SK-N-SH (cell line): ENCODE data around the gene FRYL. TPM values are rescaled to one million over a fixed set of nuclear protein-coding genes. Genes with fewer than 3 reads are reported as not detected.

Experiments
- CTCF ChIA-PET: fragments of 300-600, 350-600 bp; formaldehyde crosslinking; extraction: SDS; loops from one replicate; lab custom pipeline; 2021; lab: Yijun Ruan, JAX
- POLR2A ChIA-PET: fragments of 350-600 bp; sonication (Branson Sonifier 250); formaldehyde crosslinking; extraction: SDS; loops from one replicate; lab custom pipeline; 2020; ENCODE audit warnings: antibody characterized with exemption, inconsistent platforms; lab: Yijun Ruan, JAX
- DNase-seq: peaks from one replicate; pipeline ENCODE4 v3.0.0; 2012
- H2AFZ ChIP-seq: fragments of 200-600 bp; sonication (generic); 2 replicates; pipeline ENCODE4 v1.8.1; 2016; ENCODE audit warnings: antibody characterized with exemption, mild to moderate bottlenecking, low read depth
- H3F3A ChIP-seq: fragments of 200-600 bp; sonication (generic); replicated peaks from 2 replicates; pipeline ENCODE3; 2016; ENCODE audit warnings: antibody characterized with exemption, mild to moderate bottlenecking; ENCODE audit not compliant: insufficient read depth
- H3K27ac ChIP-seq, 2 experiments: fragments of 200-500 bp in 1 of 2; fragments of 200-600 bp in 1 of 2; sonication (Bioruptor generic) in 1 of 2; sonication (generic), shearing (Covaris generic) in 1 of 2; 2 replicates each; pipeline versions ENCODE4 v1.5.1 to v1.6.1; 2014 to 2016; ENCODE audit warnings: low read depth in 2 of 2, inconsistent platforms in 1 of 2, low read length in 1 of 2, mild to moderate bottlenecking in 1 of 2, mixed read lengths in 1 of 2
- H3K27me3 ChIP-seq: fragments of 200-600 bp; sonication (generic), shearing (Covaris generic); 2 replicates; pipeline ENCODE4 v1.6.1; 2016; ENCODE audit warnings: mixed run types; ENCODE audit not compliant: insufficient read depth
- H3K36me3 ChIP-seq, 2 experiments: fragments of 200-500 bp in 1 of 2; fragments of 200-600 bp in 1 of 2; sonication (Bioruptor generic) in 1 of 2; sonication (generic) in 1 of 2; replicated peaks in 1 of 2; 2 replicates each; pipeline versions ENCODE3 to v1.5.1; 2014 to 2016; ENCODE audit warnings: low read length in 1 of 2, mild to moderate bottlenecking in 1 of 2; ENCODE audit not compliant: insufficient read depth in 2 of 2, control insufficient read depth in 1 of 2
- H3K4me1 ChIP-seq, 2 experiments: fragments of 200-500 bp in 1 of 2; fragments of 200-600 bp in 1 of 2; sonication (Bioruptor generic) in 1 of 2; sonication (generic), shearing (Covaris generic) in 1 of 2; 2 replicates each; pipeline versions ENCODE4 v1.5.1 to v1.6.1; 2014 to 2016; ENCODE audit warnings: low read depth in 1 of 2, low read length in 1 of 2, mixed run types in 1 of 2; ENCODE audit not compliant: insufficient read depth in 2 of 2, control insufficient read depth in 1 of 2
- H3K4me2 ChIP-seq: fragments of 200-600 bp; sonication (generic), shearing (Covaris generic); 2 replicates; pipeline ENCODE4 v1.6.1; 2017; ENCODE audit warnings: mixed run types
- H3K4me3 ChIP-seq, 2 experiments: fragments of 200-500 bp in 1 of 2; fragments of 200-600 bp in 1 of 2; sonication (Bioruptor generic) in 1 of 2; sonication (generic), shearing (Covaris generic) in 1 of 2; 2 replicates each; pipeline versions ENCODE4 v1.5.1 to v1.8.1; 2014 to 2016; ENCODE audit warnings: low read depth in 2 of 2, inconsistent platforms in 1 of 2, low read length in 1 of 2, mild to moderate bottlenecking in 1 of 2, mixed read lengths in 1 of 2, moderate library complexity in 1 of 2
- H3K79me2 ChIP-seq: fragments of 200-600 bp; sonication (generic); 2 replicates; pipeline ENCODE4 v1.8.1; 2017; ENCODE audit warnings: mild to moderate bottlenecking; ENCODE audit not compliant: insufficient read depth
- H3K9ac ChIP-seq: fragments of 200-600 bp; sonication (generic); 2 replicates; pipeline ENCODE4 v1.6.1; 2017; ENCODE audit warnings: mixed run types
- H3K9me2 ChIP-seq: fragments of 200-600 bp; sonication (generic); 2 replicates; pipeline ENCODE4 v1.6.1; 2017; ENCODE audit warnings: mixed run types
- H3K9me3 ChIP-seq: fragments of 200-600 bp; sonication (generic); 2 replicates; pipeline ENCODE4 v1.6.1; 2017; ENCODE audit warnings: mixed run types, mild to moderate bottlenecking, moderate library complexity
- H4K20me1 ChIP-seq: fragments of 200-600 bp; sonication (generic); 2 replicates; pipeline ENCODE4 v1.6.1; 2017; ENCODE audit warnings: mild to moderate bottlenecking, mixed run types; ENCODE audit not compliant: insufficient read depth
- CHD2 ChIP-seq: fragments of 150-350 bp; IDR thresholded peaks from 2 replicates; pipeline ENCODE4 v1.6.1; 2018; ENCODE audit warnings: low read length; ENCODE audit not compliant: partially characterized antibody
- ELF1 ChIP-seq: IDR thresholded peaks from 2 replicates; pipeline ENCODE4 v1.4.0; 2012
- EP300 ChIP-seq, 2 experiments: IDR thresholded peaks; 2 replicates each; pipeline versions ENCODE4 v1.4.0 to v1.6.1; 2012; ENCODE audit warnings: borderline replicate concordance in 1 of 2, low read depth in 1 of 2, low read length in 1 of 2
- EZH2phosphoT487 ChIP-seq: fragments of 200-600 bp; sonication (generic); IDR thresholded peaks from 2 replicates; pipeline ENCODE4 v1.6.1; 2017; ENCODE audit warnings: low read depth, mixed run types, mild to moderate bottlenecking, antibody characterized with exemption, moderate library complexity, borderline replicate concordance
- FOSL2 ChIP-seq: IDR thresholded peaks from 2 replicates; pipeline ENCODE4 v1.4.0; 2012; ENCODE audit warnings: low read depth, mild to moderate bottlenecking, moderate library complexity, borderline replicate concordance
- FOXM1 ChIP-seq: IDR thresholded peaks from 2 replicates; pipeline ENCODE4 v1.4.0; 2012; ENCODE audit warnings: low read depth, mild to moderate bottlenecking
- GABPA ChIP-seq: IDR thresholded peaks from 2 replicates; pipeline ENCODE4 v1.4.0; 2012; ENCODE audit warnings: low read depth, mild to moderate bottlenecking
- GATA2 ChIP-seq: sonication (generic); formaldehyde crosslinking; IDR thresholded peaks from 2 replicates; pipeline ENCODE4 v1.5.0; 2020; ENCODE audit warnings: mild to moderate bottlenecking, missing genetic modification reagents
- IRF3 ChIP-seq: fragments of 150-350 bp; IDR thresholded peaks from 2 replicates; pipeline ENCODE4 v1.6.1; 2016; ENCODE audit warnings: mild to moderate bottlenecking, low read depth, low read length
- MXI1 ChIP-seq: IDR thresholded peaks from 2 replicates; pipeline ENCODE4 v1.6.1; 2012; ENCODE audit warnings: mild to moderate bottlenecking, low read depth, low read length, improper control_type of control experiment
- NFIC ChIP-seq: IDR thresholded peaks from 2 replicates; pipeline ENCODE4 v1.4.0; 2012; ENCODE audit warnings: borderline replicate concordance
- NRF1 ChIP-seq: IDR thresholded peaks from 2 replicates; pipeline ENCODE4 v1.6.1; 2012; ENCODE audit warnings: low read depth, mild to moderate bottlenecking, low read length
- RAD21 ChIP-seq: IDR thresholded peaks from 2 replicates; pipeline ENCODE4 v1.6.1; 2012; ENCODE audit warnings: mild to moderate bottlenecking, low read length
- RCOR1 ChIP-seq: fragments of 150-350 bp; IDR thresholded peaks from 2 replicates; pipeline ENCODE4 v1.6.1; 2017; ENCODE audit warnings: antibody characterized with exemption, low read length
- RFX5 ChIP-seq: IDR thresholded peaks from 2 replicates; pipeline ENCODE4 v1.6.1; 2012; ENCODE audit warnings: mild to moderate bottlenecking, improper control_type of control experiment, low read length
- RXRA ChIP-seq: IDR thresholded peaks from 2 replicates; pipeline ENCODE4 v1.4.0; 2012; ENCODE audit warnings: low read depth, mild to moderate bottlenecking, borderline replicate concordance
- TAF1 ChIP-seq: IDR thresholded peaks from 2 replicates; pipeline ENCODE4 v1.6.1; 2012; ENCODE audit warnings: low read depth, mild to moderate bottlenecking, low read length, moderate library complexity, borderline replicate concordance
- TCF12 ChIP-seq: IDR thresholded peaks from 2 replicates; pipeline ENCODE4 v1.4.0; 2012
- TEAD4 ChIP-seq: IDR thresholded peaks from 2 replicates; pipeline ENCODE4 v1.4.0; 2012; ENCODE audit warnings: mild to moderate bottlenecking, borderline replicate concordance; ENCODE audit not compliant: insufficient read depth
- USF1 ChIP-seq: IDR thresholded peaks from 2 replicates; pipeline ENCODE4 v1.4.0; 2012; ENCODE audit warnings: low read depth, borderline replicate concordance
- ZBTB33 ChIP-seq: IDR thresholded peaks from 2 replicates; pipeline ENCODE4 v1.4.0; 2012; ENCODE audit warnings: low read depth, borderline replicate concordance
- WGBS: methylation state at CpG from one replicate; pipeline ENCODE4 v1.1.6; 2017; ENCODE audit warnings: low lambda C conversion rate; 5-methylcytosine and 5-hydroxymethylcytosine counted together
- polyA plus RNA-seq, 3 experiments: library from polyadenylated mRNA; depleted of rRNA; stranded (reverse); fragments of >200 nt; gene quantifications; 2 replicates each; pipeline ENCODE4 v1.2.3, GENCODE V29; 2012

Gene FRYL
- polyA plus RNA-seq, 1 of the 3 experiments (the other 2 are of a cell fraction): 8.2 TPM

- WGBS: 99% methylated on average over 3 of the region's 3 CpGs
- Histone ChIP-seq H3K4me1 (peaks cover 0 to 14% of the 10 kb centered on the region in 2 experiments; a peak in 1 of 4 replicates), H3K4me3 (no peak overlapping the region), H3K9me2 (no peaks in the 10 kb centered on the region), H3K79me2 (no peaks in the 10 kb centered on the region), H3K27ac (no peak overlapping the region), H3K9me3 (no peaks in the 10 kb centered on the region), H3F3A (peaks cover 9% of the 10 kb centered on the region), H3K27me3 (no peaks in the 10 kb centered on the region), H2AFZ (no peak overlapping the region), H4K20me1 (no peaks in the 10 kb centered on the region), H3K4me2 (no peak overlapping the region), H3K9ac (no peak overlapping the region), H3K36me3 (peaks cover 37 to 60% of the 10 kb centered on the region in 2 experiments)
- no peak for DNase-seq
- TF ChIP-seq RAD21 (no peak), EP300 (IDR thresholded peaks at IDR 0.05; ENCODE audit: borderline replicate concordance in 1 of 2, low read depth in 1 of 2, low read length in 1 of 2) (no peak), FOSL2 (no peak), IRF3 (no peak), NFIC (no peak)
- POLR2A ChIA-PET: no interaction called here
- CTCF ChIA-PET: interaction anchor here (0.6 to 2.6 kb wide), 2 partner anchors 20 to 168 kb away, joined by 3 to 8 read pairs; no protein-coding TSS in a partner anchor
These were observed 221.3 kb downstream of the FRYL start for GRCh38 chr4:48558819-48559218.

GRCh38 chr4:48558026-48558425, 222.1 kb downstream of the FRYL start:
- Histone ChIP-seq H3K27me3 (no peaks in the 10 kb centered on the region), H3F3A (peaks cover 10% of the 10 kb centered on the region), H3K4me1 (peaks cover 0 to 14% of the 10 kb centered on the region in 2 experiments; a peak in 1 of 4 replicates), H4K20me1 (no peaks in the 10 kb centered on the region), H3K9ac (no peak overlapping the region), H3K36me3 (peaks cover 37 to 61% of the 10 kb centered on the region in 2 experiments), H3K9me3 (no peaks in the 10 kb centered on the region), H3K27ac (no peak overlapping the region), H3K79me2 (no peaks in the 10 kb centered on the region), H3K4me3 (no peak overlapping the region), H3K9me2 (no peaks in the 10 kb centered on the region), H3K4me2 (no peak overlapping the region), H2AFZ (no peak overlapping the region)
- CTCF ChIA-PET: interaction anchor here (0.7 to 2.6 kb wide), 10 partner anchors 10 to 404 kb away, joined by 3 to 8 read pairs (median 4); partner anchors contain the start of gene OCIAD2
- POLR2A ChIA-PET: no interaction called here
- 93% methylated on average over 1 of the region's 1 CpG for whole genome bisulfite sequencing
- TF ChIP-seq ZBTB33 (no peak), FOXM1 (no peak), TEAD4 (no peak), ELF1 (no peak), USF1 (no peak), RAD21 (no peak), MXI1 (no peak), IRF3 (no peak), GABPA (no peak), TCF12 (no peak), RXRA (no peak), NRF1 (no peak), CHD2 (no peak), TAF1 (no peak), GATA2 (no peak), RFX5 (no peak), EZH2phosphoT487 (no peak), EP300 (IDR thresholded peaks at IDR 0.05; ENCODE audit: borderline replicate concordance in 1 of 2, low read depth in 1 of 2, low read length in 1 of 2) (no peak), RCOR1 (no peak), NFIC (no peak)
- no peak for DNase-seq
